HEK293 (cell line): Measurements from ENCODE around the gene IFNAR1.

Source experiments
- CTCF ChIA-PET: fragments of 350-600 bp; formaldehyde crosslinking; extraction: SDS; loops from one replicate; lab custom pipeline; 2021; ENCODE audit warnings: antibody characterized with exemption; lab: Yijun Ruan, JAX
- POLR2A ChIA-PET: fragments of 300-600 bp; formaldehyde crosslinking; extraction: SDS; loops from one replicate; lab custom pipeline; 2020; ENCODE audit warnings: antibody characterized with exemption, inconsistent platforms; lab: Yijun Ruan, JAX
- H3K27ac ChIP-seq: fragments of 200-500 bp; sonication (Bioruptor generic); 2 replicates; pipeline ENCODE4 v1.5.1; 2014; ENCODE audit warnings: low read depth, low read length, control low read depth, inconsistent platforms; ENCODE audit errors: extremely low read depth
- H3K36me3 ChIP-seq, 2 experiments: fragments of 200-500 bp in 1 of 2; sonication (Bioruptor generic) in 1 of 2; 1 replicate in 1 of 2; 2 replicates in 1 of 2; pipeline ENCODE4 v1.5.1; 2014 to 2017; ENCODE audit warnings: inconsistent platforms in 2 of 2, low read length in 2 of 2; ENCODE audit not compliant: control insufficient read depth in 2 of 2, insufficient read depth in 1 of 2
- H3K4me1 ChIP-seq: fragments of 200-500 bp; sonication (Bioruptor generic); 2 replicates; pipeline ENCODE4 v1.5.1; 2014; ENCODE audit warnings: mild to moderate bottlenecking, low read length, inconsistent platforms; ENCODE audit not compliant: control insufficient read depth, insufficient read depth
- H3K4me3 ChIP-seq: 2 replicates; pipeline ENCODE4 v1.5.1; 2011; ENCODE audit warnings: low read depth, mild to moderate bottlenecking, control low read depth, low read length, moderate library complexity
- H3K9me3 ChIP-seq: fragments of 200-500 bp; sonication (Bioruptor generic); 2 replicates; pipeline ENCODE4 v1.5.1; 2014; ENCODE audit warnings: low read depth, low read length, inconsistent platforms; ENCODE audit not compliant: control insufficient read depth, insufficient read depth
- EGR2 ChIP-seq: fragments of 450-650 bp; formaldehyde crosslinking; IDR thresholded peaks from 2 replicates; pipeline ENCODE4 v1.5.1; 2016; ENCODE audit warnings: low read depth, missing biosample characterization, missing genetic modification characterization
- ELK4 ChIP-seq: IDR thresholded peaks from 2 replicates; pipeline ENCODE4 v1.6.1; 2011; ENCODE audit warnings: mild to moderate bottlenecking, low read depth, low read length, borderline replicate concordance
- FEZF1 ChIP-seq: fragments of 450-650 bp; formaldehyde crosslinking; IDR thresholded peaks from 2 replicates; pipeline ENCODE4 v1.5.1; 2016; ENCODE audit warnings: missing biosample characterization, missing genetic modification characterization
- OVOL3 ChIP-seq: fragments of 450-650 bp; formaldehyde crosslinking; IDR thresholded peaks from 2 replicates; pipeline ENCODE4 v1.5.1; 2016; ENCODE audit warnings: missing biosample characterization, missing genetic modification characterization
- PRDM1 ChIP-seq: fragments of 450-650 bp; formaldehyde crosslinking; IDR thresholded peaks from 2 replicates; pipeline ENCODE4; 2016; ENCODE audit warnings: missing biosample characterization, missing genetic modification characterization
- TRIM28 ChIP-seq: IDR thresholded peaks from 2 replicates; pipeline ENCODE4 v1.6.1; 2011; ENCODE audit warnings: low read length, control low read depth, borderline replicate concordance
- ZNF138 ChIP-seq: fragments of 450-650 bp; formaldehyde crosslinking; IDR thresholded peaks from 2 replicates; pipeline ENCODE4 v1.5.1; 2016; ENCODE audit warnings: missing biosample characterization, missing genetic modification characterization, borderline replicate concordance
- ZNF24 ChIP-seq: fragments of 450-650 bp; formaldehyde crosslinking; IDR thresholded peaks from 2 replicates; pipeline ENCODE4 v1.5.1; 2016; ENCODE audit warnings: missing biosample characterization, missing genetic modification characterization
- ZNF292 ChIP-seq: fragments of 450-650 bp; formaldehyde crosslinking; IDR thresholded peaks from 2 replicates; pipeline ENCODE4 v1.5.1; 2016; ENCODE audit warnings: low read depth, missing biosample characterization, missing genetic modification characterization, borderline replicate concordance
- ZNF324 ChIP-seq: fragments of 450-650 bp; formaldehyde crosslinking; IDR thresholded peaks from 2 replicates; pipeline ENCODE4 v1.5.1; 2016; ENCODE audit warnings: missing biosample characterization, missing genetic modification characterization
- ZNF350 ChIP-seq: fragments of 450-650 bp; formaldehyde crosslinking; IDR thresholded peaks from 2 replicates; pipeline ENCODE4 v1.5.0; 2017; ENCODE audit warnings: missing biosample characterization, mild to moderate bottlenecking, missing genetic modification characterization
- ZNF391 ChIP-seq: fragments of 450-650 bp; formaldehyde crosslinking; IDR thresholded peaks from 2 replicates; pipeline ENCODE4 v1.5.1; 2016; ENCODE audit warnings: low read depth, missing biosample characterization, missing genetic modification characterization, borderline replicate concordance
- ZNF426 ChIP-seq: fragments of 450-650 bp; formaldehyde crosslinking; IDR thresholded peaks from 2 replicates; pipeline ENCODE4 v1.5.1; 2017; ENCODE audit warnings: missing biosample characterization, missing genetic modification characterization, mild to moderate bottlenecking, inconsistent platforms, moderate library complexity
- ZNF510 ChIP-seq: fragments of 450-650 bp; formaldehyde crosslinking; IDR thresholded peaks from 2 replicates; pipeline ENCODE4 v1.5.1; 2018; ENCODE audit warnings: mild to moderate bottlenecking, missing genetic modification characterization, missing biosample characterization; ENCODE audit not compliant: insufficient replicate concordance
- ZNF521 ChIP-seq: fragments of 450-650 bp; formaldehyde crosslinking; IDR thresholded peaks from 2 replicates; pipeline ENCODE4 v1.5.1; 2017; ENCODE audit warnings: missing biosample characterization, mild to moderate bottlenecking, missing genetic modification characterization
- ZNF555 ChIP-seq: fragments of 450-650 bp; formaldehyde crosslinking; conservative IDR thresholded peaks from 2 replicates; pipeline ENCODE4 v1.5.1; 2017; ENCODE audit warnings: missing biosample characterization, mild to moderate bottlenecking, missing genetic modification characterization, inconsistent platforms
- ZNF624 ChIP-seq: fragments of 450-650 bp; formaldehyde crosslinking; IDR thresholded peaks from 2 replicates; pipeline ENCODE4 v1.5.1; 2017; ENCODE audit warnings: missing biosample characterization, missing genetic modification characterization
- ZNF701 ChIP-seq: fragments of 450-650 bp; formaldehyde crosslinking; IDR thresholded peaks from 2 replicates; pipeline ENCODE4 v1.5.1; 2016; ENCODE audit warnings: missing biosample characterization, missing genetic modification characterization
- ZNF776 ChIP-seq: fragments of 450-650 bp; formaldehyde crosslinking; IDR thresholded peaks from 2 replicates; pipeline ENCODE4 v1.5.0; 2017; ENCODE audit warnings: missing biosample characterization, missing genetic modification characterization, borderline replicate concordance
- TF ChIP-seq, protein P1 (sequence below): fragments of 450-650 bp; formaldehyde crosslinking; IDR thresholded peaks from 2 replicates; pipeline ENCODE4 v1.5.1; 2017; ENCODE audit warnings: missing biosample characterization, missing genetic modification characterization

The IFNAR1 gene

DNA sequence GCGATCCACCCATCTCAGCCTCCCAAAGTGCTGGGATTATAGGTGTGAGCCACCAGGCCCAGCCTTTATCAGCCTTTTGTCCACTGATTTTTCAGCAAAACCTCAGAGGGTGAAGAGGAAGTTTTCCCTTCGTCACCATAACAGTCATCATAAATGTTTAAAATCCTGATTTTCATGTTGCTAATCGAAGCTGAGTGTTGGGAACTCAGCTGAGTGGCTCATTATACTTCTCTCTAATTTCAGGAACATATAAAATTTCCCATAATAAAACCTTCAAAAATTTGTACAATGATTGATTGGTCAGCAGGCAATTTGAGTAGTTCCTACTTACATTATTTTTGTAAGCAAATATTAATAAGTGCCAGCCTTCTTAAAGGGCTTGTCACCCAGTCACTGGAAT, 46.6 kb downstream of the IFNAR1 start:
- CTCF ChIA-PET = interaction anchor here (2.0 to 3.3 kb wide), 2 partner anchors 10 to 174 kb away, joined by 5 to 38 read pairs; no protein-coding TSS in a partner anchor
- TF ChIP-seq ZNF426 (tag by site-specific recombination) = no peak
- TF ChIP-seq ZNF510 (tag by site-specific recombination) = no peak
- TF ChIP-seq ZNF555 (tag by site-specific recombination) = no peak
- no peak for TF ChIP-seq ZNF138
- H3K4me1 ChIP-seq = peaks cover 3% of the 10 kb centered on the region; the same call in 1 of the 2 replicates
- H3K27ac ChIP-seq = no peak overlapping the region
- H3K4me3 ChIP-seq = no peak overlapping the region
- no peaks in the 10 kb centered on the region for H3K36me3 ChIP-seq
- POLR2A ChIA-PET = no interaction called here
- no peaks in the 10 kb centered on the region for H3K9me3 ChIP-seq

DNA sequence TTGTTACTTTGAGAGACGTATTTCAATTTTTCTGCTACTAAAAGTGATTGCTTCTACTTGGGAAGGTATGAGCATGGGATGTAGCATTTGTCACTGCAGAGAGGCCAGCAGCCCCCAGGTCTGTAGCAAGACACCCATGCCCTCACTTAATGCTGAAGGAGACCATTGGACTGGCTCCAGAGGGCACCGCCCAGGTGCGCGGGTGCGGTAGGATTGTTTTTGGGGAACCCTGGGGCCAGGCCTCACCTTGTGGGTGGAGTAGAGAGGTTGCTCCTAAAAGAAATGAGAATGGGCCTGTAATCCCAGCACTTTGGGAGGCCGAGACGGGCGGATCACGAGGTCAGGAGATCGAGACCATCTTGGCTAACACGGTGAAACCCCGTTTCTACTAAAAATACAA, 47.8 kb downstream of the IFNAR1 start:
- H3K4me1 ChIP-seq = peaks cover 3% of the 10 kb centered on the region; the same call in 1 of the 2 replicates
- ChIA-PET CTCF (interaction anchor here (4.6 kb wide), 1 partner anchor 175 kb away, joined by 29 read pairs; no protein-coding TSS in a partner anchor), POLR2A (no interaction called here)
- no peaks in the 10 kb centered on the region for H3K9me3 ChIP-seq
- TF ChIP-seq ZNF391 (tag by site-specific recombination) = no peak
- TF ChIP-seq ELK4 = no peak
- no peak for TF ChIP-seq ZNF324 (tag by site-specific recombination)
- no peak for TF ChIP-seq ZNF776 (tag by site-specific recombination)
- no peak for TF ChIP-seq ZNF292 (tag by site-specific recombination)
- no peak for TF ChIP-seq ZNF350 (tag by site-specific recombination)
- no peak for TF ChIP-seq FEZF1 (tag by site-specific recombination)
- no peak for TF ChIP-seq TRIM28
- TF ChIP-seq ZNF701 (tag by site-specific recombination) = no peak
- TF ChIP-seq, protein P1, sequence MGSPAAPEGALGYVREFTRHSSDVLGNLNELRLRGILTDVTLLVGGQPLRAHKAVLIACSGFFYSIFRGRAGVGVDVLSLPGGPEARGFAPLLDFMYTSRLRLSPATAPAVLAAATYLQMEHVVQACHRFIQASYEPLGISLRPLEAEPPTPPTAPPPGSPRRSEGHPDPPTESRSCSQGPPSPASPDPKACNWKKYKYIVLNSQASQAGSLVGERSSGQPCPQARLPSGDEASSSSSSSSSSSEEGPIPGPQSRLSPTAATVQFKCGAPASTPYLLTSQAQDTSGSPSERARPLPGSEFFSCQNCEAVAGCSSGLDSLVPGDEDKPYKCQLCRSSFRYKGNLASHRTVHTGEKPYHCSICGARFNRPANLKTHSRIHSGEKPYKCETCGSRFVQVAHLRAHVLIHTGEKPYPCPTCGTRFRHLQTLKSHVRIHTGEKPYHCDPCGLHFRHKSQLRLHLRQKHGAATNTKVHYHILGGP (tag by site-specific recombination) = no peak
- no peak for TF ChIP-seq OVOL3 (tag by site-specific recombination)
- TF ChIP-seq ZNF426 (tag by site-specific recombination) = no peak
- TF ChIP-seq PRDM1 = no peak
- TF ChIP-seq ZNF624 (tag by site-specific recombination) = no peak
- TF ChIP-seq ZNF24 (tag by site-specific recombination) = no peak
- H3K4me3 ChIP-seq = no peak overlapping the region
- H3K27ac ChIP-seq = no peak overlapping the region
- H3K36me3 ChIP-seq = no peaks in the 10 kb centered on the region

DNA sequence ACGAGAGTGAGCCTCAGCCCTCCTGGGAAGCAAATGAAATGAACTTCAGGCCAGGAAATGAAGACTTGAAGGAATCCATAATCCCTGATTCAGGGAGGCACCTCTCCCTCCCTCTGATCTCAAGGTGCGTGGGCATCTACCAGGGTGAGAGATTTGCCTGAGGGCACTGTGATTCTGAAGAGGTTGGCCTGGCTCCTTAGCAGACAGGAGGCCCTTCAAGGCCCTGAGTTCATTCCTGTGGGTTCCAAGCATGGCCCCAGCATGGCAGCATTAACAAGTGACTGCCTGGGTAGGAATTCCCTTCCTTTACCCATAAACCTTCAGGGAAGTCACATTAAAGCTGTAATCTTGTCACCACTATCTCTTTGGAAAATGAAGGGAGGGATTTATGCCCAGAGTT, 48.7 kb downstream of the IFNAR1 start:
- no peak overlapping the region for H3K27ac ChIP-seq
- CTCF ChIA-PET = interaction anchor here (0.7 to 4.6 kb wide), 8 partner anchors 8 to 433 kb away, joined by 3 to 29 read pairs (median 6); no protein-coding TSS in a partner anchor

More for the DNA sequence above, 48.7 kb downstream of the IFNAR1 start:
- POLR2A ChIA-PET = no interaction called here
- no peaks in the 10 kb centered on the region for H3K9me3 ChIP-seq
- no peaks in the 10 kb centered on the region for H3K36me3 ChIP-seq
- H3K4me1 ChIP-seq = peaks cover 3% of the 10 kb centered on the region; the same call in 1 of the 2 replicates
- 0 out of 2 replicates have a peak, but pooled peaks have one; percentile 5 for TF ChIP-seq EGR2
- TF ChIP-seq ZNF521 (tag by site-specific recombination) = no peak
- H3K4me3 ChIP-seq = no peak overlapping the region
